H4 (cell line): ENCODE measurements around the gene POLR1A. TPM values are rescaled to one million over a fixed set of nuclear protein-coding genes. Genes with fewer than 3 reads are reported as not detected.
"Not testable (repeated sequence)": the region's sequence is repeated elsewhere in the genome, so short reads cannot be mapped to it uniquely, and the experiment has no call there.

Source experiments
- DNase-seq: peaks from one replicate; pipeline ENCODE4 v3.0.0-alpha.2; 2015; ENCODE audit warnings: low spot score
- total RNA-seq: library from RNA; depleted of rRNA; stranded (reverse); fragments of >200 nt; shearing (Covaris generic); gene quantifications from 2 replicates; pipeline ENCODE4 v1.2.3, GENCODE V29; 2014

POLR1A gene
- total RNA-seq, 1 experiment from 2014 or later: 18.9 TPM

- DNase-seq: no peak
Measured at GRCh38 chr2:85999061-85999831, 106.4 kb downstream of the POLR1A start.

GRCh38 chr2:85998071-85998991 is 107.4 kb downstream of the POLR1A start:
- DNase-seq: peak; percentile 73

DNA sequence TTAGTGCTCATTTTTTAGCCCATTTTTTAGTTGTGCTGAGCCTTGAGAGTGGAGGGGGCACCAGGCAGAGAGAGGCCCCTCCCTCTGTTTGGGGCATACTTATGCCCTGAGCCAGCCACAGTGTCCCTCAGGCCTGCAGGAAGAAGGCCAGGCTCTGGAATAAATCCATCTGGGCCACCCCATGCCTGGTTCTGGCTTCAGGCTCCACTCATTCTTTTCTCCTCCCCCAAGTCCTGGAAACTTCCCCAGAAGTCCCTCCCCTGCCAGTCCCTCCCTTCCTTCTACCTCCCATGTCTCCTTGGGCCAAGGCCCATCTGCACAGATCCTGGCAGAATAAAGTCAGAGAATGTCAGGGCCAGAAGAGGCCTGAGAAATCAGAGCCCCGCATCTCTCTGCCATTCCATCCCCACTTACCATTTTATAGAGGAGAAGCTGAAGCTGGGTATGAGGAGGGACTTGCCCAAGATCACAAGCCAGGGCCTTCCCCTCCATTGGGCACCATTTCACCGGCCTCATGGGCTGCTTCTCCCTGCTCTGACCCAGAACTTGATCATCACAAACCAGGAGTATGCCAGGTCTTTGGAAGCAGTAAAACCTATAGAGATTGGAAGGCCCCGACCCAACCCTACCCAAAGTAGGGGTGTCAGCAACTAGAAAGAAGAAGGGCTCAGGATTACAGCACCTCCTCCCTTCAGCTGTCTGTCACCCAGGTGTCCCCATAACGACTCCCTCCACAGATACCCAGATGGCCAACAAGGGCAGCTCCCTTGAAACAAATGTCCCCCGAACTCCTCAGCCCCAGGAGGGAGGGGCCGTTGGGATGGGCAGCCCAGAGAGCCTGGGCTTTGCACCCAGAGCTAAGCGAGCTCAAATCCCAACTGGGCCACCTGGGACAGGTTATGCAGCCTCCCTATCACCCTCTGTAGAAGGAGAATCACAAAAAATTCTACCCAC is 108.4 kb downstream of the POLR1A start:
- no peak for DNase-seq

DNA sequence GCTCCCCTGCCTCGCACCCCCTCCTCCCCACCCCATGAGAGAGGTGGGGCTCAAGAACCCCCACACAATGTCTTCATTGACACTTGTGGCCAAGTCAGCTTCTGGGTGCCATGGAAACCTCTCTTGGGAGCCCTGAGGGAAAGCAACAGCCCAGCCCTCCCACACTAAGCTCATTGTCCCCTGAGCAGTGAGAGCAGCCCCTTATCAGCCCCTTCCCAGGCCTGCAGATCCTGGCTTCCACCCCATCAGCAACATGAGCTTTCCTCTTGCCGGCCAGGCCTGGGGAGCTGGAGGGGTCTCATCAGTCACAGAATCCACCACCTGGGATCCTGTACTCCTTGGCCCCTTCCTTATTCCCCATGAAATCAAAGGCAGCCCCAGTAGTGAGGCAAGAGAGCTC is 109.1 kb downstream of the POLR1A start:
- no peak for DNase-seq

DNA sequence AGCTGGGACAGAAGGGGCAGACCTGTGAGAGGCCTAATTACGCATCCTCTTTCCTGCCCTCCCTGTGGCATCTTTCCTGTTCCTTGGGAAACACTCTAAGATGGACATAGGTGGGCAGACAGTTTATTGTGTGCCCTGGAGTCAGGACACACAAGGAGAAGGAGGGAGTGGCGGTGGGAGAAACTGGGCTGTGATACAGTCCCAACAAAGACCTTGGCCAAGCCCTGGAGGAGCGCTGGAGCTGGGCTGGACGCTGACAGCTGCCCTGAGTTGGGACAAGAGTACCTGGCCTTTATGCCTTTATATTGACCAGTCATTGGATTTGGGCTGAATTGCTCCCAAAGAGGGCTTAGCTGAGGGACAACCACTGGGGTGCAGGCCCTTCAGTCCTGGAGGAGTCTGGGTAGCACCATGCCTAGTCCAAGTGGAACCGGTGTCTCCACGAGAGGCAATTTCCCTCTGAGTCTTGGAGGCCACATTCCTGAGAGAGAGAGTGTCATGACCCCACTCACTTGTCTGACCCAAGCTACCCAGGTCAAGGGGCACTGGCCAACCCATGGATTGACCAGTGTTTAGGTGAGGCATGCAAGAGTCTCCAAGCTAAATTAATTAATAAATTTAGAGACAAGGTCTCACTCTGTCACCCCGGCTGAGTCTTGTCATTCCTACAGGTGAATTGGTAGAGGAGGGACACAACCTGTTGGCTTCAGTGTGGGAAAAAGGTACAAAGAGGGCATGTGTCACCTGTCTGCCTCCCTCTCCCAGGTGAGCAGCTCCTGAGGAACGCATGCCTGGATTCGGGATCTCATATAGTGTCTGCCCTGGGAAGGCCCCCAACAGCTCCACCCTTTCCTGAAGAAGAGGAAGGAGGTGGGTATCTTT is 109.8 kb downstream of the POLR1A start:
- no peak for DNase-seq

DNA sequence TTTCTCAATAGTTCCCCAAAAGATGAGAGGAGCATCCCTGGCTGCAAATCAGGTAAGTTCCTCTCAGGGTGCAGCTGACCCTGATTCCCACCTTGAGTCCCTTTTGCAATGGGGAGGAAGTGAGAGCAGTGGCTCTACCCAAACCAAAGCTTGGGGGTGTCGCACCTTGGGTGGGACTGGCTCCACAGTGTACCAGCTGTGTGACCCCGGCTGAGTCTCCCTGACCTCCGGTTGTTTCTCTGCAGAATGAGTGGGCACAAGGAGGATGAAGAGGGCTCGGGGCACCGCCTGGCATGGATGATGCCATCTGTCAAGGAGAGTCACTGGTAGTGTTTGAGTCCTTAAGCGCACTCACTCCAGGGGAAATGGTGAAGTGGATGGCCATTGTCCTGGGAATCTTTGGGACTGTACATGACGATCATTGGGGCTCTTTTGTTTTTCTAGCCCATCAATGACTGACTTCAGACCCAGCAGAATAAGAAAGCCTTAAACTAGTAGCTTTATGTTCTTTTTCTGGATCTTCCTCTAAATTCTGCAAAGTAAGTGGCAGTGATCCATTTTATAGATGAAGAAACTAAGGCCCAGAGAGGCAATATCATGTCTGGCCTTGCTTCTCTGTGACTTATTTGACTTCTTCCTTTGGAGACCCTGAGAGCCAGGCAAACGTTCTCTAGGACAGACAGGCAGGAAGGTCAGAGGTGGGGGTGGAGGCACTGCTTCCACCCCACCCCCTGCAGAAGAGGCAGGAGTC is 110.6 kb downstream of the POLR1A start:
- no peak for DNase-seq

DNA sequence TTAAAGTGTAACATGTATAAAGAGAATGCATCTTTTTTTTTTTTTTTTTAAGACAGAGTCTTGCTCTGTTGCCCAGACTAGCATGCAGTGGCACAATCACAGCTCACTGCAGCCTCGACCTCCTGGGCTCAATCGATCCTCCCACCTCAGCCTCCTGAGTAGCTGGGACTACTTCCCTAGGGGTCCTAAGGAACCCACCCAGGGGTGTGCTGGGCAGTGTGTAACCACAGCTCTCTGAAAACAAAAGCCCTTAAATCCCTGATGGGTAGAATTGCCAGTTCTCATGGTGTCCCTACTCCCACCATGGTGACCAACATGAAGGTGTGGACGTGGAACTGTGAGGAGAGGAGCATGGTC is 111.3 kb downstream of the POLR1A start:
- no peak for DNase-seq

DNA sequence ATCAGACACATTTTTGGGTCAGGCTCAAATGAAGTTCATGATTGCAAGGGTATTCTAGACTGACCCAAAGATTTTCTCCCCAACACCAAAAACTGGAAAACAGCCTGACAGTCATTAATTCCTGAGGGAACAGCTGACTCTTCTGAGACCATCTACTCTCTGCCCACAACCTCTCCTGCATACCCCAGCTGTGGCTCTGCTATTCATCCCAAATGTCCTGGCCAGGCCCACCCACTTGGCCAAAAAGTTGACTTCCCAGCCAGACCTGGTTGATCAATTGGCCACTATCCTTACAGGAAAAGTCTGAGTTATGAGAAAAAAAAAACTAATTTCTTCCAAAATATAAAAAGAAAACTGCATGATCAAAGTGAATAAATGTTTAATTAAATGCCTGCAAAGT is 113.1 kb downstream of the POLR1A start:
- no peak for DNase-seq

DNA sequence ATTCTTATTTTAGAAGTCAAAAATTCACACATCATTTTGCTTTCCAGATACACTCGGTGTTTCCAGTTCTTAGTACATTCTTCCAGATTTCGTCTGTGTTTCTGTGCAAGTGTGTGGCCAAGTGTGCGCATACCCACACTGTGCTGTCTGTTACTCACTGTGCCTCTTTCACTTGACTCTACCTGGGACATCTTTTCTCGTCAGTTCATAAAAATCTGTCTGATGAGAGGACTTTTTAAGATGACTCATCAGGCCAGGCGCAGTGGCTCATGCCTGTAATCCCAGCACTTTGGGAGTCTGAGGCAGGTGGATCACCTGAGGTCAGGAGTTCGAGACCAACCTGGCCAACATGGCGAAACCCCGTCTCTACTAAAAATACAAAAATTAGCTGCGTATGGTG is 113.6 kb downstream of the POLR1A start:
- DNase-seq: not testable (repeated sequence)

GRCh38 chr2:85990084-85990483 is 115.6 kb downstream of the POLR1A start:
- no peak for DNase-seq

DNA sequence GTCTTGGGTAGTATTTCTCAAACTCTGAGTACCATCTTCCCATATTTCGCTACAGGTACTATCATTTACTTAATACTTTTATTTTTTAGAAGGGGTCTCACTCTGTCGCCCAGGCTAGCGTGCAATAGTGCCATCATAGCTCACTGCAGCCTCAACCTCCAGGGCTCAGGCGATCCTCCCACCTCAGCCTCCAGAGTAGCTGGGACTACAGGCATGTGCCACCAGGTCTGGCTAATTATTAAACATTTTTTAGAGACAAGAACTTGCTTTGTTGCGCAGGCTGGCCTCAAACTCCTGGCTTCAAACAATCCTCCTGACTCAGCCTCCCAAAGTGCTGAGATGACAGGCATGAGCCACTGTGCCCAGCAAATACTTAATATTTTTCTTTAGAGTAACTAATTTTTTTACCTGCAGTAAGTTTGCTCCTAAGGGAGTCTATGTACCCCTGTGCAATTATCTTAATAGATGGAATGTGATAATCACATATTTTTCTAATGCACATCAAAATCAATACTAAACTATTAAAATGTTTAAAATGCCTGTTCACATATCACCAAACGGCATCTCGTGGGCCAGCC is 116.3 kb downstream of the POLR1A start:
- DNase-seq: no peak

DNA sequence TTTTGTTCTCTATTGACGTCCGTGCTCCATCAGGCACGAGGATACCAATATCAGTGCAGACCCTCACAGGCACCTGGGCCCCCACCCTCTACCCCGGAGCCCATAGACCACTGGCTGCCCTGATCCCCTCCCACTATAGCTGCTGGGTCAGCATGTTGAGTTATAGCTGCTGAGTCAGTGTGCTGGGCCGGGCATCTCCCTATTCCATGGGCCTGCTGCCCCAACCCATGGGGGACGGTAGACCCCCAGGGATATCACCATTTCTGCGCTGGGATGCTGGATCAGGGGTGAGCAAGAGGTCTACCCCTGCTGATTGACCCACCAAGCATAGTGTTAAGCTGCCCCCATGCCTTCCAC is 116.8 kb downstream of the POLR1A start:
- DNase-seq: no peak

DNA sequence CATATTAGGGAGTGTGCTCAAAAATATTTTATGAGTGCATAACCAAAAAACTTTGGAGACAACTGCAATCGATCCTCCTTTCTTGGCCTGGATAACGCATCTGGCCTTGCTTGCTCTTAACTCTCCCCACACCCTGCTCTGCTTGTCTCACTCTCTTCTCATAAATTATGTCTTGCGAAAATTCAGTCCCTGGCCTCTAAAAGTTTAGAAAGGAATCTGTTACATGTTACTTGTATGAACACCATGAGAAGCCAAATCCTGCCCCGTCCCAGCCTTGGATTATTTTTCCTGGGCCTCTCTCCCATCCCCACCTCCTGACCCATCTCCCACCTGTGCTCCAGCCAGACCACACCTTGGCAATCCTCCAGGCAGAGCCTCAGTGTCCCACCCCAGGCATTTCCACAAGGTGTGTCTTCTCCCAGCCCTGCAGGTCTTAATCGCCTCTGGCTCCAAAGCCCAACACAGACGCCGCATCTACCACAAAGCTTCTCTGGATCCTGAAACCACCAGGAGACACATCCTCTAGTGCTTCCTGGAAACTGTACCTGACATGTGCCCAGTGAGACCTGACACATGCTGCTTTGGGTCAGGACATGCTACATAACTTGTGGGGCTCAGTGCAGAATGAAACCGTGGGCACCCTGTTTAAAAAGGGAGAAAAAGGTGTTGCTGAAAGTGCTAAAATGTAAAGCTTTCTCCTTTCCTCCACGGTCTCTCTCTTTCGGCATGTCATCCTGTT is 117.3 kb downstream of the POLR1A start:
- DNase-seq: no peak

GRCh38 chr2:85987266-85988174 is 118.2 kb downstream of the POLR1A start:
- no peak for DNase-seq

- no peak for DNase-seq
Measured at GRCh38 chr2:85986121-85986520, 119.6 kb downstream of the POLR1A start.

DNA sequence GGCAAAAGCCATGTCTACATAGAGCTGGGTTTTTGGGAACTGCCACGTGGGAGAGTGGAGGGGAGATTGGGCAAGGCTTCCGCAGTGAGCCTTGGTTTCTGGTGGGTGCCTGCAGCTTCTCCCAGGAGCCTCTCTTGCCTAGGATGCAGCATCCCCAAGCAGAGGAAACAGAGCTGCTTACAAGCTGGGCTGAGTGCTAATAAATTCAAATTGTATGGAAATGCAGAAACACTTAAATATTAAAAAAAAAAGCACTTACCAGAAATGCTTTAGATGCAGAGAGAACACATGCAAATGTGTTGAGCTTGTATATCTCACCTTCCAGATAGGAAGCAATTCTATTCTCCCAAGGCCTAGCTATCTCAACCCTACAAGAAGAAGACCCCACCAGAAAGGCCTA is 120.9 kb downstream of the POLR1A start:
- no peak for DNase-seq

DNA sequence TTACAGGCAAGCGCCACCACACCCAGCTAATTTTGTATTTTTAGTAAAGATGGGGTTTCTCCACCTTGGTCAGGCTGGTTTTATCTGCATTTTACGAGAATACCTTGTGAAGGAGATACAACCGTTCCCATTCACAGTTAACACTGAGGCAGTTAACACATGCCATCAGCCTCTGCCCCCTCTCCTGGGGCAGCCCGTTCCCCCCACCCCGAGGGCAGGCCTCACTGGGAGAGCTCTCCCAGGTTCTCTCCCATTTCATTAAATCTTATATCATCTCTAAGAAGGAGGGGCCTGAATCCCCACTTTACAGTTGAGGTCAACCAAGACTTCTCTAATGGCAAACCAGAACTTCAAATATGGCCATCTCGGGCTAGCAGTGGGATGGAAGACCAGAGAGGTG is 121.9 kb downstream of the POLR1A start:
- DNase-seq: no peak
